Retinal pigment epithelial cell (primary cell): ENCODE data around the gene ZNF618.

ENCODE experiments used
- DNase-seq: peaks from one replicate; pipeline ENCODE4 v3.0.0-alpha.2; 2010; ENCODE audit warnings: low read depth
- H3K4me3 ChIP-seq: 2 replicates; pipeline ENCODE4 v1.5.1; 2011; ENCODE audit warnings: mild to moderate bottlenecking, low read length, control low read depth, moderate library complexity
- CTCF ChIP-seq: conservative IDR thresholded peaks from 2 replicates; pipeline ENCODE4 v1.5.1; 2011; ENCODE audit warnings: low read depth, low read length, control low read depth, inconsistent platforms

The ZNF618 gene

DNA sequence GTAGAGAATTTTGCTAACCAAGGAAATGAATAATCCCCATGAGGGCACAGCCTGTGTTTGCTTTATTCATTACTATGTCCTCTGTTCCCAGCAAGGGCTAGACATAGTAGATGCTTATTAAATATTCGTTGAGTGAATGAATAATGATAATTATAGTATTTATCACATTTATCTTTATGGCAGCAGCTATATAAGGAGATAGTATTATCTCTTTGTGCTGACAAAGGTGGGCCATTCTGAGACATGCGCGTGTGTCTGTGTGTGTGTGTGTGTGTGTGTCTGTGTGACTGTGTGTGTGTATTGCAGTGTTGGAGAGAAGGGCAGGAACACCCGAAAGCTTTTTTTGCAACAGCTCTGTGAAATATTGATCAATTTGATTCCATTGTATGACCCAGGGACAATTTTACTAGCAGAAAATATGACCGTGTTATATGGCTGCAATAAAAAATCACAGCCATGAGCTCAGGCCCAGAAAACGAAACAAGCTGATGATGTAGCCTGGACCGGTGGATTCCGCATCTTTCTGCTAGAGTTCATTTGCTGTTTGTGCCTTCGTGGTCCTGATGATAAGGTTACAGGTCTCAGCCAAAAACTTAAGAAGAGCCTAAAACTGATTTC, 39.8 kb downstream of the ZNF618 start:
- DNase-seq = no peak
- H3K4me3 ChIP-seq = no peak overlapping the region
- TF ChIP-seq CTCF = no peak

GRCh38 chr9:113916931-113917330, 40.8 kb downstream of the ZNF618 start:
- no peak for DNase-seq
- H3K4me3 ChIP-seq = no peak overlapping the region
- no peak for TF ChIP-seq CTCF

DNA sequence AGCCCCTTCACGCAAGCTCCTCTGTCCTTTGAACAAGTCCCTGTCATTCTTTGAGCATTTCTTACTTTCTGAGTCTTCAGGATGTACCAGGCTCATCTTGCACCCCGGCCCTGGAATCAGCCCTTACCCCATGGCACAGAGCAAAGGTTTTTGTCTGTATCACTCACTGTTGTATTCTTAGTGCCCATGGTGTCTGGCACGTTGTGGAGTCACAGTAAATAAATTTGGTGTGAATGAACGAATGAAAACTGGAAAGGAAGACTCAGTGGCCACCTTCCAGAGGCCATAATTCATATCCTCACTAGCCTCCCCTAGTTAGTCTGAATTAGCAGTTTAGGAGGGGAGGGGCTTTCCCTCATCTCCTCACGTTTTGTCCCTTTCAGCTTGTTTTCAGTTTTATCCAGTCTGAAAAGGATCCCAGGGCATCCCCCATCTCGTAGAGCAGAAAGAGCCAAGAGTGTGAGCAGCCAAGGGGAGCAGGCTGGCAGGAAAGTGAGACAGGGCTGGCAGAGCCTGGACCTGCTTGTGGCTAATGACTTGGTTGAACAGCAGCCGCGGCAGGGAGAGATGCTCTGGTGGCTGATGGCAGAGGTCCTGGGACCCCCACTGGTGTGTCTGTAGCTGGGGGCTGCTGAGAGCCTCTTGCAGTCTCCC, 42.7 kb downstream of the ZNF618 start:
- TF ChIP-seq CTCF = no peak
- DNase-seq = no peak
- H3K4me3 ChIP-seq = no peak overlapping the region

GRCh38 chr9:113919382-113919781, 43.3 kb downstream of the ZNF618 start:
- no peak for TF ChIP-seq CTCF
- H3K4me3 ChIP-seq = no peak overlapping the region
- no peak for DNase-seq

GRCh38 chr9:113919871-113920270, 43.8 kb downstream of the ZNF618 start:
- no peak for TF ChIP-seq CTCF
- H3K4me3 ChIP-seq = no peak overlapping the region
- DNase-seq = no peak

- DNase-seq = no peak
- H3K4me3 ChIP-seq = no peak overlapping the region
- no peak for TF ChIP-seq CTCF
Measured at GRCh38 chr9:113920872-113921271, 44.8 kb downstream of the ZNF618 start.

- no peak for DNase-seq
- no peak overlapping the region for H3K4me3 ChIP-seq
Measured at GRCh38 chr9:113921396-113921925, 45.4 kb downstream of the ZNF618 start.

More at GRCh38 chr9:113921396-113921925, 45.4 kb downstream of the ZNF618 start:
- TF ChIP-seq CTCF = no peak
